Right atrium auricular region (tissue), 2 donors: Measurements from ENCODE around the gene CD9. TPM values are rescaled to one million over a fixed set of nuclear protein-coding genes. Genes with fewer than 3 reads are reported as not detected.

Experiments used
- DNase-seq: peaks from one replicate; pipeline ENCODE4 v3.0.0-alpha.2; 2019; ENCODE audit warnings: low spot score
- H3K27ac ChIP-seq, 2 donors: fragments of 200-600 bp; sonication (generic); 1 replicate in 1 of 2; 2 replicates in 1 of 2; pipeline ENCODE4 v1.5.1; 2016 to 2019
- H3K27me3 ChIP-seq, 2 donors: fragments of 200-600 bp; sonication (generic); one replicate each; pipeline versions ENCODE4 v1.5.1 to v1.6.0; 2017 to 2019
- H3K36me3 ChIP-seq: fragments of 200-600 bp; sonication (generic); one replicate; pipeline ENCODE4 v1.5.1; 2016
- H3K4me1 ChIP-seq, 2 donors: fragments of 200-600 bp; sonication (generic); one replicate each; pipeline versions ENCODE4 v1.5.1 to v1.6.0; 2017 to 2019
- H3K4me3 ChIP-seq, 2 donors: fragments of 200-600 bp; sonication (generic); 1 replicate in 1 of 2; 2 replicates in 1 of 2; pipeline ENCODE4 v1.5.1; 2017 to 2019; ENCODE audit warnings: mild to moderate bottlenecking in 1 of 2, moderate library complexity in 1 of 2
- H3K9me3 ChIP-seq, 2 donors: fragments of 200-600 bp; sonication (generic); one replicate each; pipeline ENCODE4 v1.5.1; 2019
- CTCF ChIP-seq, 2 donors: fragments of 200-600 bp; sonication (generic); IDR thresholded peaks; one replicate each; pipeline ENCODE4 v1.5.1; 2019; ENCODE audit warnings: antibody characterized with exemption in 2 of 2
- total RNA-seq, 2 donors: library from RNA; depleted of rRNA; stranded (reverse); fragments of >200 nt; gene quantifications; one replicate each; pipeline ENCODE4 v1.1.0, GENCODE V29; 2016

The CD9 gene
- total RNA-seq, 2 donors from 2014 or later, result 126 to 230 TPM

DNA sequence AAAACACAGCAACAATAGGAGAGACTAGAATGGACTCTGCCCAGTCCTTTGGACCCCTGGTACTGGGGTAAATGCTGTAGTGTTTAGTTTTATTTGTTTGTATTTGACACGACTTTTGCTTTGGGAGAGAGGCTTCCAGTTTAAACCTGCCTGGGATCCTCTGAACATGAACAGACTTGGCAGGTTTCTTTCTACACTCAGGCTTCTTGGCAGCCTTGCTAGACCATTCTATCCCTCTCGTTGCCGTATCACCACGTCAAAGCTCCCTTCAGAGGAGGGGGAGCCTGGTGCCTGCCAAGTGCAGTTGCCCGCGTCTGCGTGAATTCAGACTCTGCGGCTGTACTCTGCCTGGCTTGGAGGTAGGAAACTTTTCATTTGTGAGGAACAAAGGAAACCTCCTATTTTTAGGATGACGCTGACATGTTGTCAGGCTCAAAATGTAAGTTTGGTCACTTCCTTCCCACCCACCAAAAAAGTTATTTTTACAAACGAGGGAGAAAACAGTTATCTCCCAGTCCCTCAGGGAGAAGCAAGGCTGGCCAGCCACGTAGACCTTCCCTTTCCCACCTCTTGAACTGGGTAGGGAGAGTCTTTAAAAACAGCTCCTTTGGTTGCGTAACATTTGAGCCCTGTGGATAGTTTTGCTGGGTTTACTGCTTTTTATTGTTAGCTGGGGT, 25.9 kb downstream of the CD9 start:
- Histone ChIP-seq H3K27me3 (no peaks in the 10 kb centered on the region), H3K4me1 (peaks cover 0 to 98% of the 10 kb centered on the region in 2 donors), H3K4me3 (peak overlapping the region in 1 of 2 donors; percentile 14), H3K27ac (peak overlapping the region; percentile 84 to 87), H3K36me3 (peaks cover 4% of the 10 kb centered on the region), H3K9me3 (no peaks in the 10 kb centered on the region)
- peak; percentile 93 for DNase-seq
- no peak for TF ChIP-seq CTCF (IDR thresholded peaks at IDR 0.05)

DNA sequence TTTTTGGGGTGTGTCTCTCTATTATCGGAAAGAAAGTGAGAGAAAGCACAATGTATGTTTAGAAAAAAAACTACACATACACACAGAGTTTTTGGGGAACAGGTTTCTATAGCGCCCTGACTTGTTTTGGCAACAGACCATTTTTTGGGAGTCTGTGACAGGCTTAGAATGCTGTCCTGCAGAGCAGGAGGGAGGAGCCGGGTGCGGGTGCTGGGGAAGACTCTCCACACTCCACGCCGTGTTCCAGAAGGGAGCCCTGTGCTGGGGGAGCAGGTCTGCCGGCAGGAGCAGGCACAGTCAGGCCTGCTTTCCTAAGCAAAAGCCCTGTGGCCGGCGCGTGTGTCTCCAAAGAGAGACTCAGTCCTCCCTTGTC, 26.5 kb downstream of the CD9 start:
- H3K27me3 ChIP-seq, result no peaks in the 10 kb centered on the region
- H3K36me3 ChIP-seq, result peaks cover 4% of the 10 kb centered on the region
- no peaks in the 10 kb centered on the region for H3K9me3 ChIP-seq
- no peak for TF ChIP-seq CTCF (IDR thresholded peaks at IDR 0.05)
- peak overlapping the region; percentile 84 to 87 for H3K27ac ChIP-seq
- DNase-seq, result no peak
- peak overlapping the region in 1 of 2 donors; percentile 14 for H3K4me3 ChIP-seq
- peaks cover 0 to 98% of the 10 kb centered on the region in 2 donors for H3K4me1 ChIP-seq

- H3K27ac ChIP-seq, result peak overlapping the region; percentile 84 to 87
- peaks cover 0 to 100% of the 10 kb centered on the region in 2 donors for H3K4me1 ChIP-seq
- DNase-seq, result no peak
- H3K9me3 ChIP-seq, result no peaks in the 10 kb centered on the region
- no peak for TF ChIP-seq CTCF (IDR thresholded peaks at IDR 0.05)
- no peaks in the 10 kb centered on the region for H3K27me3 ChIP-seq
- peaks cover 10% of the 10 kb centered on the region for H3K36me3 ChIP-seq
- H3K4me3 ChIP-seq, result no peak overlapping the region
Measured at GRCh38 chr12:6228535-6229223, 28.5 kb downstream of the CD9 start.

GRCh38 chr12:6229224-6230218, 29.3 kb downstream of the CD9 start:
- no peaks in the 10 kb centered on the region for H3K27me3 ChIP-seq
- H3K36me3 ChIP-seq, result peaks cover 18% of the 10 kb centered on the region
- peak; percentile 90 for DNase-seq
- peak overlapping the region; percentile 84 to 87 for H3K27ac ChIP-seq
- H3K4me3 ChIP-seq, result peak overlapping the region in 1 of 2 donors; percentile 1
- H3K4me1 ChIP-seq, result peaks cover 0 to 97% of the 10 kb centered on the region in 2 donors
- no peak for TF ChIP-seq CTCF (IDR thresholded peaks at IDR 0.05)
- no peaks in the 10 kb centered on the region for H3K9me3 ChIP-seq

GRCh38 chr12:6230321-6231110, 30.3 kb downstream of the CD9 start:
- Histone ChIP-seq H3K27me3 (no peaks in the 10 kb centered on the region), H3K27ac (peak overlapping the region; percentile 84 to 87), H3K36me3 (peaks cover 21% of the 10 kb centered on the region), H3K9me3 (no peaks in the 10 kb centered on the region), H3K4me1 (peaks cover 0 to 88% of the 10 kb centered on the region in 2 donors), H3K4me3 (peak overlapping the region in 1 of 2 donors; percentile 1)
- DNase-seq, result no peak
- TF ChIP-seq CTCF (IDR thresholded peaks at IDR 0.05), result no peak
